Mesenchymal stem cell (in vitro differentiated cells and primary cell): ENCODE results near the gene TMEM116.
A peak's percentile ranks its signal among the peaks of the same experiment; 100 is the strongest.
"Not testable (repeated sequence)": the region's sequence is repeated elsewhere in the genome, so short reads cannot be mapped to it uniquely, and the experiment has no call there.

Experiments
- DNase-seq: peaks from one replicate; pipeline ENCODE4 v3.0.0-alpha.2; 2013
- H2AFZ ChIP-seq: one replicate; pipeline ENCODE4 v1.6.1; 2013; ENCODE audit warnings: low read depth, mild to moderate bottlenecking, control low read depth, inconsistent platforms, low read length, moderate library complexity
- H2AK5ac ChIP-seq: 2 replicates; pipeline ENCODE4 v1.6.1; 2013; ENCODE audit warnings: low read length, moderate library complexity, mild to moderate bottlenecking, inconsistent platforms; ENCODE audit not compliant: severe bottlenecking
- H2BK120ac ChIP-seq: one replicate; pipeline ENCODE4 v1.6.1; 2013; ENCODE audit warnings: low read depth, mild to moderate bottlenecking, inconsistent platforms, low read length, moderate library complexity
- H2BK12ac ChIP-seq, 2 experiments: one replicate each; pipeline ENCODE4 v1.6.1; 2013; ENCODE audit warnings: inconsistent platforms in 2 of 2, low read length in 2 of 2, mild to moderate bottlenecking in 2 of 2, moderate library complexity in 2 of 2, control low read depth in 1 of 2
- H2BK15ac ChIP-seq: one replicate; pipeline ENCODE4 v1.6.1; 2013; ENCODE audit warnings: mild to moderate bottlenecking, low read depth, inconsistent platforms; ENCODE audit not compliant: poor library complexity, severe bottlenecking
- H2BK5ac ChIP-seq: 2 replicates; pipeline ENCODE4 v1.6.1; 2013; ENCODE audit warnings: low read depth, mild to moderate bottlenecking, low read length, control low read depth, inconsistent platforms; ENCODE audit not compliant: poor library complexity, severe bottlenecking
- H3K14ac ChIP-seq, 2 experiments: one replicate each; pipeline ENCODE4 v1.6.1; 2013; ENCODE audit warnings: inconsistent platforms in 2 of 2, low read length in 2 of 2, control low read depth in 1 of 2, mild to moderate bottlenecking in 1 of 2, moderate library complexity in 1 of 2
- H3K18ac ChIP-seq, 2 experiments: one replicate each; pipeline ENCODE4 v1.6.1; 2013; ENCODE audit warnings: inconsistent platforms in 2 of 2, low read length in 2 of 2, control low read depth in 1 of 2, low read depth in 1 of 2, mild to moderate bottlenecking in 1 of 2
- H3K23ac ChIP-seq, 2 experiments: one replicate each; pipeline ENCODE4 v1.6.1; 2013; ENCODE audit warnings: inconsistent platforms in 2 of 2, low read length in 2 of 2, mild to moderate bottlenecking in 2 of 2, moderate library complexity in 2 of 2, control low read depth in 1 of 2
- H3K27ac ChIP-seq: 2 replicates; pipeline ENCODE4 v1.5.1; 2013; ENCODE audit warnings: mild to moderate bottlenecking, moderate library complexity, low read length, control low read depth, inconsistent platforms; ENCODE audit not compliant: poor library complexity, severe bottlenecking
- H3K27me3 ChIP-seq, 2 experiments: 2 replicates each; pipeline versions ENCODE4 v1.6.1 to v1.7.0; 2013; ENCODE audit warnings: low read length in 2 of 2, mild to moderate bottlenecking in 2 of 2, moderate library complexity in 2 of 2, control low read depth in 1 of 2, inconsistent platforms in 1 of 2; ENCODE audit not compliant: control insufficient read depth in 1 of 2, insufficient read depth in 1 of 2
- H3K36me3 ChIP-seq, 2 experiments: 2 replicates each; pipeline versions ENCODE4 v1.6.1 to v1.7.0; 2013; ENCODE audit warnings: low read length in 2 of 2, control low read depth in 1 of 2, inconsistent platforms in 1 of 2, low read depth in 1 of 2, mild to moderate bottlenecking in 1 of 2; ENCODE audit not compliant: insufficient read depth in 2 of 2, control insufficient read depth in 1 of 2
- H3K4ac ChIP-seq, 2 experiments: one replicate each; pipeline ENCODE4 v1.6.1; 2013; ENCODE audit warnings: inconsistent platforms in 2 of 2, low read length in 2 of 2, mild to moderate bottlenecking in 2 of 2, moderate library complexity in 2 of 2, control low read depth in 1 of 2, low read depth in 1 of 2
- H3K4me1 ChIP-seq: 2 replicates; pipeline ENCODE4 v1.6.1; 2013; ENCODE audit warnings: low read depth, low read length, control low read depth; ENCODE audit not compliant: control insufficient read depth, insufficient read depth
- H3K4me2 ChIP-seq: 2 replicates; pipeline ENCODE4 v1.6.1; 2013; ENCODE audit warnings: low read length, mild to moderate bottlenecking, inconsistent platforms; ENCODE audit not compliant: poor library complexity, severe bottlenecking
- H3K4me3 ChIP-seq, 2 experiments: 2 replicates each; pipeline versions ENCODE4 v1.5.1 to v1.7.0; 2013; ENCODE audit warnings: low read length in 2 of 2, mild to moderate bottlenecking in 2 of 2, control low read depth in 1 of 2, low read depth in 1 of 2; ENCODE audit not compliant: insufficient read depth in 1 of 2
- H3K79me1 ChIP-seq: replicated peaks from 2 replicates; pipeline ENCODE4 v1.6.1; 2013; ENCODE audit warnings: mild to moderate bottlenecking, control low read depth, low read length, inconsistent platforms; ENCODE audit not compliant: poor library complexity, severe bottlenecking
- H3K9ac ChIP-seq: 2 replicates; pipeline ENCODE4 v1.7.0; 2013; ENCODE audit warnings: mild to moderate bottlenecking, low read length, moderate library complexity
- H3K9me3 ChIP-seq: 2 replicates; pipeline ENCODE4 v1.7.0; 2013; ENCODE audit warnings: mild to moderate bottlenecking, low read length; ENCODE audit not compliant: control insufficient read depth
- H4K8ac ChIP-seq: one replicate; pipeline ENCODE4 v1.6.1; 2013; ENCODE audit warnings: inconsistent platforms, mild to moderate bottlenecking, low read length, moderate library complexity
- H4K91ac ChIP-seq: one replicate; pipeline ENCODE4 v1.6.1; 2013; ENCODE audit warnings: mild to moderate bottlenecking, low read length, inconsistent platforms
- WGBS: methylation state at CpG from one replicate; pipeline ENCODE4 v1.1.7; 2013; ENCODE audit warnings: mixed read lengths; 5-methylcytosine and 5-hydroxymethylcytosine counted together

The TMEM116 gene

GRCh38 chr12:112036614-112037013 is 23.6 kb upstream of the TMEM116 start:
- H3K79me1 ChIP-seq, H4K8ac ChIP-seq: not testable (repeated sequence)
- WGBS = 85% methylated on average over 3 of the region's 12 CpGs

GRCh38 chr12:112035219-112035785 is 22.3 kb upstream of the TMEM116 start:
- no peak overlapping the region for H3K14ac ChIP-seq
- peaks cover 9 to 90% of the 10 kb centered on the region in 2 experiments for H3K36me3 ChIP-seq
- no peak overlapping the region for H3K4me2 ChIP-seq
- no peak overlapping the region for H3K27ac ChIP-seq
- H4K8ac ChIP-seq = no peak overlapping the region
- 98% methylated on average over 2 of the region's 4 CpGs for WGBS
- no peak overlapping the region for H2BK5ac ChIP-seq
- no peak overlapping the region for H3K23ac ChIP-seq
- H3K9ac ChIP-seq = no peak overlapping the region
- no peak overlapping the region for H2BK12ac ChIP-seq
- no peak overlapping the region for H3K18ac ChIP-seq
- H3K79me1 ChIP-seq = peaks cover 12% of the 10 kb centered on the region
- H2AK5ac ChIP-seq = no peak overlapping the region
- no peaks in the 10 kb centered on the region for H3K4me1 ChIP-seq
- H3K9me3 ChIP-seq = no peaks in the 10 kb centered on the region
- no peak overlapping the region for H2BK15ac ChIP-seq
- no peaks in the 10 kb centered on the region for H3K27me3 ChIP-seq
- no peak overlapping the region for H3K4me3 ChIP-seq
- no peak overlapping the region for H4K91ac ChIP-seq
- H3K4ac ChIP-seq = no peak overlapping the region
- no peak for DNase-seq
- no peak overlapping the region for H2AFZ ChIP-seq
- no peak overlapping the region for H2BK120ac ChIP-seq

More at GRCh38 chr12:112036614-112037013, 23.6 kb upstream of the TMEM116 start:
- H3K4me3 ChIP-seq, H3K9ac ChIP-seq, H3K27ac ChIP-seq, H3K23ac ChIP-seq, H3K9me3 ChIP-seq, H2BK12ac ChIP-seq, H3K18ac ChIP-seq, H3K4ac ChIP-seq, H2AK5ac ChIP-seq, H3K4me1 ChIP-seq, H3K4me2 ChIP-seq, H3K27me3 ChIP-seq, H4K91ac ChIP-seq, H3K14ac ChIP-seq, H2BK15ac ChIP-seq, DNase-seq, H2BK120ac ChIP-seq, H2BK5ac ChIP-seq, H2AFZ ChIP-seq: not testable (repeated sequence)
- peaks cover 12 to 89% of the 10 kb centered on the region in 2 experiments for H3K36me3 ChIP-seq

- Histone ChIP-seq H2BK120ac (no peak overlapping the region), H2BK15ac (no peak overlapping the region), H2BK12ac (no peak overlapping the region), H3K18ac (no peak overlapping the region), H3K4me2 (no peak overlapping the region), H2BK5ac (no peak overlapping the region), H2AFZ (no peak overlapping the region), H3K4me1 (no peaks in the 10 kb centered on the region), H3K23ac (peak overlapping the region in 1 of 2 experiments; percentile 34), H3K9me3 (no peaks in the 10 kb centered on the region), H3K4ac (no peak overlapping the region), H3K27me3 (no peaks in the 10 kb centered on the region), H3K36me3 (peaks cover 11 to 90% of the 10 kb centered on the region in 2 experiments), H4K8ac (no peak overlapping the region), H4K91ac (no peak overlapping the region), H3K14ac (no peak overlapping the region), H2AK5ac (no peak overlapping the region), H3K9ac (no peak overlapping the region), H3K4me3 (no peak overlapping the region), H3K27ac (no peak overlapping the region), H3K79me1 (peaks cover 15% of the 10 kb centered on the region)
- WGBS = 98% methylated on average over 2 of the region's 5 CpGs
- DNase-seq = no peak
These were observed 19.3 kb upstream of the TMEM116 start for GRCh38 chr12:112032292-112032691.

GRCh38 chr12:112031472-112031871 is 18.5 kb upstream of the TMEM116 start:
- no peak overlapping the region for H3K14ac ChIP-seq
- H3K9me3 ChIP-seq = no peaks in the 10 kb centered on the region
- H3K4ac ChIP-seq = no peak overlapping the region
- H2AK5ac ChIP-seq = no peak overlapping the region
- H2AFZ ChIP-seq = no peak overlapping the region
- no peak overlapping the region for H3K9ac ChIP-seq
- H3K4me2 ChIP-seq = no peak overlapping the region
- H2BK120ac ChIP-seq = no peak overlapping the region
- no peak overlapping the region for H3K4me3 ChIP-seq
- H3K27me3 ChIP-seq = no peaks in the 10 kb centered on the region
- peak; percentile 41 for DNase-seq
- H3K36me3 ChIP-seq = peaks cover 7 to 84% of the 10 kb centered on the region in 2 experiments
- no peak overlapping the region for H4K8ac ChIP-seq
- H2BK12ac ChIP-seq = no peak overlapping the region
- no peaks in the 10 kb centered on the region for H3K4me1 ChIP-seq
- peaks cover 14% of the 10 kb centered on the region for H3K79me1 ChIP-seq
- H2BK15ac ChIP-seq = no peak overlapping the region
- H3K27ac ChIP-seq = no peak overlapping the region
- no peak overlapping the region for H3K18ac ChIP-seq
- H2BK5ac ChIP-seq = no peak overlapping the region
- 31% methylated on average over 2 of the region's 2 CpGs for WGBS
- H3K23ac ChIP-seq = peak overlapping the region in 1 of 2 experiments; percentile 59
- no peak overlapping the region for H4K91ac ChIP-seq
